CD4-positive, alpha-beta T cell treated with Interleukin-1 beta for 1 hour (primary cell): ENCODE measurements around the gene ZNF66.
"Not testable (repeated sequence)": the region's sequence is repeated elsewhere in the genome, so short reads cannot be mapped to it uniquely, and the experiment has no call there.

Source experiments
- DNase-seq, 2 donors: peaks; one replicate each; pipeline ENCODE4 v3.0.0-alpha.2; 2020 to 2022

Gene ZNF66

DNA sequence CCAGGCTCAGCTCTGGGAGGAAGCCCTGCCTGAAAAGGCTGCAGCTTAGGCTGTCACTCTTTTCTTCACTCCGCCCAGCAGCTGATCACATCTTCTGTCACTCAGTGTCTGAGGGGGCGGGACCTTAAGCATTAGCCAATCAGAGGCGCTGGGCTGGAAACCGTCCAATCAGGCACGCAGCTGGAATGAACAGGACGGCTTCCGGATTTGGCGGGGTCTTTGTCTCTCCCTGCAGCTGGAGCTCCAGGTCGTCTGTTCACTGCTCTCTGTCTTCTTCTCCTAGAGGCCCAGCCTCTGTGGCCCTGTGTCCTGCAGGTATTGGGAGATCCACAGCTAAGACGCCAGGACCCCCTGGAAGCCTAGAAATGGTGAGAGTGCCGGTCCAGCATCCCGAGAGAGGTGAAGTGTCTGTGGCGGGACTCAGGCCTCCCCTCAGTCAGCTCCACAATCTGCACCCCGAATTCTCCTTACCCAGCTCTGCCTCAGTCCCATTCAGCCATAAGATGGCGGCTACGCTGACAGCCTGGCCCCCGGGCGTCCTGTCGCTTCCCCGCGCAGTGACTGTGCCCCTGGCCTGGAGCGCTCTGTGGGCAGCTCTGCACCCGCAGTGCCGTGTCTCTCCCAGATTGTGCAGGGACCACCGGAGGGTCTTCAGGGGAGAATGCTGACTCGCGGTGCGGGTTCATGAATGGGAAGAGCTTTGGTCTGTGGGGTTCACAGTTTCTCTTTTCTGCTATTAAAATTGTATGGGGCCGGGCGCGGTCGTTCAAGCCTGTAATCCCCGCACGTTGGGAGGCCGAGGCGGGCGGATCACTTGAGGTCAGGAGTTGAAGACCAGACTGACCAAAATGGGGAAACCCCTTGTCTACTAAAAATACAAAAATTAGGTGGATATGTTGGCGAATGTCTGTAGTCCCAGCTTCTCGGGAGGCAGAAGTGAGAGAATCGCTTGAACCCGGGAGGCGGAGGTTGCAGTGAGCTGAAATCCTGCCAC, at the start of gene ZNF66:
TSS of gene ZNF66 (plus strand) at position 222 of the 994 bp plus-strand sequence. CDS start at position 366, 144 bp downstream.
- DNase-seq = peak; percentile 94 to 97

DNA sequence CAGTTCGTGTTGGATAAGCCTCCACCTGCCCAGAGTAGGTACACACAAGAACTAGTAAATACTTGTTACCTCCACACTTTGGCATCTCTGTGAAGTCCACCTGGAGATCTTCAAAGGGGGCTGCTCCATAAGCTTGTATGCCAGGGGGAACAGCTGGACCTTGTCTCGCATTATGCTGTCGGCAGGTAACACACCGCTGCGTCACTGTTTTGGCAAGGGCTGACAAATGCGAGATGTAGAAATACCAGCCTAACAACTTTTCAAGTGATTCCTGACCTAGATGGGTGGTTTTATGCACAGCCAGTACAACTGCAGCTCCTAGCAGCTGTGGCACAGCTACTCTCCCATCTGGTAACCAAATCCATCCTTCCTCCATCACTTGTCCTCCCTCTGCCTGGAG, 25.9 kb upstream of the ZNF66 start:
- not testable (repeated sequence) for DNase-seq

DNA sequence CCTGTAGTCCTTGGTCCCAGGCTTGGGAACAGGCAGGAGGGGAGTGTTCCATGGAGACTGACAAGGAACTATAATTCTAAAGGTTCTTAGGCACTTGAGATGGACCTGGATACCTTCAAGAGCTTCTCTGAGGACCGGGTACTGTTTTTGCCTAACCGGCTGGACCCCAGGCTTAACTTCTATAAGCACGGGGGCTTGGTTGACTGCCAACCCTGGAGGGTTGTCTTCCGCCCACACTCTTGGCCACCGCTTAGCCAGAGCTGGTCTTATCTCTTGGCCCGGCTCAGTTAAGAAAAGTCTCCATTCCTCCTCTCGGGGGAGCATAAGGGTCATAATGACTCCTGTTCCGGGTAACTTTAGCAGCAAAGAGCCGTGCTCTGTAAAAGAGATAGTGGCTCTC, 23.8 kb upstream of the ZNF66 start:
- DNase-seq = not testable (repeated sequence)

DNA sequence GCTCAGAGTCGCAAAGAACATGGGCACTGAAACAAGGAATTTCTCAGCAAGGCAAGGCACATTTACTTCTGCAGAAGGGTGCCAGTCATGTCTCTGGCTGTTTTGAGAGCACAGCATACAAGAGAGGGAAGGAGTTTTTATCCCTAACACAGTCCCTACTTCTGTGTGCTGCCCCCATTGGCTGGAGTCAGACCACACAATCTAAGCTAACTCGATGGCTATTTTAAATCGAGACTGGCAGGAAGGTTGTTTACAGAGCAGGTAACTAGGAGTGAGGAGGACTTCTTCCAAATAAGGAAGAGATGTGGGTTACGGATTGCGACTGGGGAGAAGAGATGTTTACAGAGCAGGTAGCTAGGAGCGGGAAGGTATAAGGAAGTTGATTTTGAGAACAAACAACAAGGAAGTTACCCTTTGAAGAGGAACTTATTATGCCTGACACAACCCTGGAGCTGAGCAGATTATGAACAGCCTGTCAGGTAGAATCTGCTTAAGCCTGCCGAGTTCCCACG, 6.8 kb upstream of the ZNF66 start:
- DNase-seq = not testable (repeated sequence)

DNA sequence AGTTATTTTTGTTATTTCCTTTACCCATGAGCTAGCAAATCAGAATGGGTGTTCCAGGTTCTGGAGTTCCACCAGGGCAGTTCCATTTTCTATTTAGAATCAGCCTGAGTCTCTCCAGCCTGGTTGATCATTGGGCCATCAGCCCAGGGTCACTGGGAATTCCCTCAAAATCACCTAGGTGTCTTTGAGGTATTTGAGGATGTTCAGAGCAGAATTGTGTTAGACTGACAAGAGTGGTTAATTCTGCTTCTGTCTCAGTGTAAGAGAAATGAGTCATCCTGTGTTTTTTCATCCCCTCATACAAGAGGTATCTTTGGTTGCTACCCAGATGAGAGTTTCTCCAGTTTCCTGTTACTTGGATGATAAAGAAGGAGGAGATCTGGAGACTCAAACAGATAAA, 11.7 kb downstream of the ZNF66 start:
- DNase-seq = no peak

DNA sequence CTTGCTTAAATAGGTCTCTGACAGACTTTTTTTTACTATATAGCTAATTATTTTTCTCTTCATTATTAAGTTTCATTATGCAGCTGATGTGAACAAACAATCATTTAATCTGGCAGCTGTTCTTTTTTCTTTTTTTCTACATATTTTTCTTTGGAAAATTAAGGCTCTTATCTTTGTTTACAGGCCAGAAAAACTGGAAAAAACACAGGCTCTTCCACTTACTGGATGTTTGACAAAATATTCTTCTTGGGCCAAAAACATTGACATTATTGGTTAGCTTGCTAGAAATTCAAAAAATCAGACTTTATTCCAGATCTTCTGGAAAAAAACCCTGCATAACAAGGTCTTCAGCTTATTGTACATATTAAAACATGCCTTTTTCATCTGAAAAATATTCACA, 15.7 kb downstream of the ZNF66 start:
- no peak for DNase-seq

DNA sequence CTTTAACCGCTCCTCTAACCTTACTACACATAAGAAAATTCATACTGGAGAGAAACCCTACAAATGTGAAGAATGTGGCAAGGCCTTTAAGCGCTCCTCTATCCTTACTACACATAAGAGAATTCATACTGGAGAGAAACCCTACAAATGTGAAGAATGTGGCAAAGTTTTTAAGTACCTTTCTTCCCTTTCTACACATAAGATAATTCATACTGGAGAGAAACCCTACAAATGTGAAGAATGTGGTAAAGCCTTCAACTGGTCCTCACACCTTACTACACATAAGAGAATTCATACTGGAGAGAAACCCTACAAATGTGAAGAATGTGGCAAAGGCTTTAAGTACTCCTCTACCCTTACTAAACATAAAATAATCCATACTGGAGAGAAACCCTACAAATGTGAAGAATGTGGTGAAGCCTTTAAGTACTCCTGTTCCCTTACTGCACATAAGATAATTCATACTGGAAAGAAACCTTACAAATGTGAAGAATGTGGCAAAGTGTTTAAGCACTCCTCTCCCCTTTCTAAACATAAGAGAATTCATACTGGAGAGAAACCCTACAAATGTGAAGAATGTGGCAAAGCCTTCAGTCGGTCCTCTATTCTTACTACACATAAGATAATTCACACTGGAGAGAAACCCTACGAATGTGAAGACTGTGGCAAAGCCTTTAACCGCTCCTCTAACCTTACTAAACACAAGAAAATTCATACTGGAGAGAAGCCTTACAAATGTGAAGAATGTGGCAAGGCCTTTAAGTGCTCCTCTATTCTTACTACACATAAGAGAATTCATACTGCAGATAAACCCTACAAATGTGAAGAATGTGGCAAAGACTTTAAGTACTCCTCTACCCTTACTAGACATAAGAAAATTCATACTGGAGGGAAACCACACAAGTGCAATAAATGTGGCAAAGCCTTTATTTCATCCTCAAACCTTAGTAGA, 30.5 kb downstream of the ZNF66 start:
- not testable (repeated sequence) for DNase-seq

DNA sequence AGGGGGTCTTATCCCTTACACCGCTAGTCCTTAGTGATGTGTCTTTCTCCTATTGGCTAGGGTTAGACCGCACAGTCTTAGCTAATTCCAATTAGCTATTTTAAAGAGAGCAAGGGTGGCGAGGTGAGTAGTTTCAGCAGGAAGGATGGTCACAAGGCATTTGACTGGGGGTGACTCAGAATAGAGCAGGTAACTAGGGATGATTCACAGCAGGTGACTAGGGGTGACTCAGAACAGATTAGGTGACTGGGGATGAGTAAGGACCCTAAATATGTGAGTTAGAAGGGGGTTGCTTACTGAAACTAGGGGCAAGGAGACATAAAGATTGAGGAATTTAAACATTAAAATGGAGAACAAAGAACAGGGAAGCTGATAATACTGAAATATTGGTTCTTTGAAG, 64.3 kb downstream of the ZNF66 start:
- no peak for DNase-seq
